RKO (cell line): ENCODE results near the gene LIG4.
"Not testable (repeated sequence)": the region's sequence is repeated elsewhere in the genome, so short reads cannot be mapped to it uniquely, and the experiment has no call there.

Experiments
- DNase-seq: peaks from one replicate; pipeline ENCODE4 v3.0.0-alpha.2; 2016; ENCODE audit warnings: low spot score

Gene LIG4

DNA sequence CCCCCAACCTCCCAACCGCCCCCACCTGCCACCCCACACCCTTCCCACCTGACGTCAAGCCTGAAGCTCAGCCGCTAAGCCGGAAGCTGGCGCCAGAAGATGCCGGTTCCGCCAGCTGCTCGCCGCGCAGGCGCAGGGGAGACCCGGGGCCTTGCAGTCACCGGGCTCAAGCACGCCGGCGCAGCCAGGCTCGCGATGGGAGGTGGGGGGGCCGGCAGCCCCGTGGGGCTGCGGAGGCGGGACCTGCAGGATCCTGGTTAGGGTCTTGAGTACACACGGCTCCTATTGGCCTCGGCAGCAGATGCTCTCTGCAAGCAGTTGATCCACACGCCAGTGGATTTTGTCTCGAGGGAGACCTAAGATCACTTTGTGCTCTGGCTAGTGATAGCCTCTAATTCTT is at the start of gene LIG4:
LIG4 (minus strand) TSS at position 101 of the 400 bp plus-strand sequence. CDS start 4,268 bp downstream, outside the sequence.
- peak; percentile 96 for DNase-seq

DNA sequence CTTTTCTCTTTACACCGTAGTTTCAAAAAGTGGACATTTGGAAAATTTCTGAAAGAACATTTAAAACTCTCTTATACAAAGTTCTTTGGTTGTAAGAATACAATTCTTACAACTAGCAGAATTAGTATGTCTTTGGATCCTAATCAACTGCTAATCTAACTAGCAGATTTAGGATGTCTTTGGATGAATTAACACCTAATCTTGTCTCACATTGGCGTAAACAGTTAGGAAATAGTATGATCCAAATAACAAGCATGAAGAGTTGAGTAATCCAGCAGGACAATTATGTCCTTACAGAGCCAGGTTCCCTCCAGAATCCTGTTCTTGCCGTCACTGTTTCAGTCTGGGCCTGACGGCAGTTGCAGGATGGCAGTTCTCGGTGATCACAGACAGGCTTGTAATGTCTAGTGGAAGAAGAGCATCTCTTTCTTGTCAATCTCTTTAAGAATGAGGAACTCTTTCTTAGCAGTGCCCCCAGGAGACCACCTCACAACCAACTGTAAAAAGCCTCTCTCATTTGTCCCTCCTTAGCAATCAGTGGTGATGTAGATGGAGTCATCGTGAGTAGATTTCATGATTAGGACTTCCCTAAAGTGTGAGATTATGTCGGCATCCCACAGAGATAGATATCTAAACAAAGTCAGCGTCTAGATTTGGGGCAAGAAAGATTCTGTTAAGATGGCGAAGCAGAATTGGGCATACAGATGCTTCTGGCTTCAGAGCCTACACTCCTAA is 48.5 kb upstream of the LIG4 start:
- no peak for DNase-seq

DNA sequence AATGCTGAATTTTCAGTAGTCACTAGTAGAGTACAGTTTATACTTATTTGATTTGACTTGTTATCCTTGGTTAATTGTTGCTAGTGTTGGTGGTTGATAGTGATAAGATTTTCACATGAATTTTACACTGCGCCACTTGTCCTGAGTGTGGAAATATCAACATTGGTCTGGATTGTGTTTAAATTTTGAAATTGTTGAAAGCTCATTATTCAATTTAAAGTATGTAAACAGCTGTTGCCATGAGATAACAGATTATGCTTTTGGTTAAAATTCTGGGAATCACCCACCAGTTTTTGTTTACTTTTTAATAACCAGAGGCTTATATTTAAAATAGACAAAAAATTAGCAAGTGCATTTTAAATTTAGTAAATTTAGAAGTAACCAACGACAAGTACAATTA is 41.9 kb upstream of the LIG4 start:
- DNase-seq, result no peak

DNA sequence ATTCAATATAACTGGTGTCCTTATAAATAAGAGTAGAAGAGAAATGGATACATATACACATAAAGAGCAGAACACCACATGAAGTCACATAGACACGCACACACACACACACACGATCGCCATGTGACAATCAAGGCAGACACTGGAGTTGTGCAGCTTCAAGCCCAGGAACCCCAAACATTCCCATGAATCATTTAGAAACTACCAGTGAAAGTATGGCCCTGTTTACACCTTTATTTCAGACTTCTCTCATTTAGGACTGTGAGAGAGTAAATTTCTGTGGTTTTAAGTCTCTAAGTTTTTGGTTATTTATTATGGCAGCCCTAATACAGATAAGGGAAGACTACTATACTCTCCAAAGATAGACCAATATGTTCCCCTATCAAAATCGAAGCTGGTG is 33.8 kb upstream of the LIG4 start:
- DNase-seq, result no peak

DNA sequence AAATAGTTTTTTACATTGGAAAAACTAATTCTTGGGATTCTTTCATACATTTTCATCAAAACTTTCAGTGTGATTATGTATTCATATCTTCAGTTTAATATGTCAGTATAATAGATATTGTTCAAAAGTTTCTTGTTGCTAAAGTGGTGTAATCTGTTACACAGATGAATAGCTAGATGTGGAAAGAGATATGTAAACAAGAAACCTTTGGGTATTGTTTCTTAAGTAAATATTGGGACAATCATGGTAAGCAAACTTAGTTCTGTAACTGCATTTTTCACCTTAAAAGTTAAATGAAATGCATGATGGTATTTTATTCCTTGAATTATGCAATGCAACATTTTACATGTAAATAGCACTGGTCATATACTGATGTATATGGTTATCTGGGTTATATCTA is 15.0 kb upstream of the LIG4 start:
- no peak for DNase-seq

DNA sequence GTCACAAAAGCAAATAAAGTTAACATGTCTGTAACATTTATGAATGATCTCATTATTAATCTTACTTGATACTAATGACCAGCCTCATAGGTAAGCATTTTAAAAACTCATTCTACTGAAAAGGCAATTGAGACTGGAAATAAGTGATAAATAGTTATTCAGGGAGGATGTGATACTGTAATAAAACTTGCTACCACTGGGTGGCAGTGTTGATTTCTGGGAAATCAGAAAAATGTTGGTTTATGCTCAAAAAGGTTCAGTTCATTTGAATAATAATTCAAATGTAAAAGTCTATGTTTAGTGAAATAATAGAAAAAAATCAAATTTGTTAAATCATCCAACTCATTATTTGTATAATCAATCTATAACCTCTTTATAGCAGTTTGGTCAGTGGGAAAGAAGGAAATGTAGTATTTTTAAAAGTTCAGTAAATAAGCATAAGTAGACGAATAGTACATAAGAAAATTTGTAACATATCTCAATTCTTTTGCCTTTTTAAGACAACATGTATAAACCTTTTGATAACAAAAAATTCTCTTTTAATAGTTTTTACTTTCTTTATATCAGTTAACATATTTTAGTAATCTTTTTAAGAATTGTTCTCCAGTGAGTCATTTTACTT is 12.4 kb upstream of the LIG4 start:
- peak; percentile 60 for DNase-seq

DNA sequence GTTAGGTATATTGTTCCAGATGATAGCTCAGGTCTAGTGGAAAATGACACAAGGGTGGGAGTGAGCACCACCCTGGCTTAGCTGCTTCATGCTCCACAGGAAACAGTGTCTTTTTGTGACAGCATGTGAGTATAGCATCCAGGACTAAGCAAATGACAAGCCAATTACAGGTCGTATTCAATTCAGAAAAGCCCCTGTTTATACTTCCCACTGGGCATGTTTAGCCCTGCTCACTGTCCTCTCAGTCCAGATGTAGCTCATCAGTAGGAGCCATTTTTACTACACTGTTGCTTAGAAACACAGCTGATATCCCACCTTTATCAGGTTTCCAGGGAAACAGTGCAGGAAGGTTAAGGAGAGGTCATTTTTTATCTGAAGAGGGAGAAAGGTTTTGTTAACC is 10.8 kb upstream of the LIG4 start:
- DNase-seq, result no peak

DNA sequence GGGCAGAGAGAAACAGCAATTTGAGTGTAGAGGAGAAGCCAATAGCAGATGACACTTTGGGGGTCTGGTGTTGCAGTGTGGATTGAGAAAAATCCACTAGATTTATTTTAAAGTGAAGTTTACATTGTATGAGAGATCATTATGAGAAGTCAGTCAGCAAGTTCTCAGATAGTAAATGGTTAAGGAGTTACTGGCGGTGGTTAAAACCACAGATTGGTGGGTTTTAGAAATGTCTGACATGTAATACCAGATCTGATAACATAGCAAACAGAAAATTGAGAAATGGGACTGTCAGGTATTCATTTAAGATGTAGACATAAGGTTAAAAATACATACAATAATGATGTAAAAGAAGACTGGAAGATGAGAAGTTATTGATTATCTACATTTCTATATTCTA is 10.1 kb upstream of the LIG4 start:
- no peak for DNase-seq

DNA sequence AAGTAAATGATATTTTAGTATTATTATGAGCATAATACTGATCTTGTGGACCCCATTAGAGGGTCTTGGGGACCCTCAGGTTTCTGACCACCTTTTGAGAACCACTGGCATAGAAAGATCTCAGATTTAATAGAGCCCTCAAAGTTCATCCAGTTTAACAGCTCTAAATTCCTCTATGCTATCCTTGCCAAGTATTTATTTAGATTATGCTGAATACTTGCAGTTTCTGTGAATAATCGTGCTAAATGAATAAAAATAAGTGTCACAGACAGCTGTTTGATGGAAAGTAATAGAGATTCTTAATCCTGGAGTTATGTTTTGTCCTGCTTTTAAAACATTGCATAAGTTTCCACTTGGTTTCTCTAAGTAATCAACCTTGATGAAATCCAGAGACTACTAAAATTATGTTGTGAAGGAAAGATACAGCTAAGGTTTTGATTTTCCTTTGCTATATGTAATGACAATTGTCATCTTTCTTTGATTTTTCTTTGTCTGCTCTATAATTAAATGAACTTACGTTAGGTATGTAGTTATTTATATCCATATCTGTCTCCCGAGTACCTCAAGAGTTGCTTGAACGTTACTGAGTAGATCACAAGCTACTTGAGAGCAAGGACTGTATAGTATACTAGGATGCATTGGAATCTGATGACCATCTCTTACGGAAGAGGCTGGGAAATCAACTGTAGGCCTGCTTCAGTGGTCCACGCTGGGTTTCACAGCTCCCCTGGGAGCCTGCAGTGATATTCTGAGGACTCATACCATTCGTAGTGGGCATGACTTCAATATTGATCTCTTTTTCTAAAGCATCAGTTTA is 8.6 kb upstream of the LIG4 start:
- DNase-seq, result no peak

DNA sequence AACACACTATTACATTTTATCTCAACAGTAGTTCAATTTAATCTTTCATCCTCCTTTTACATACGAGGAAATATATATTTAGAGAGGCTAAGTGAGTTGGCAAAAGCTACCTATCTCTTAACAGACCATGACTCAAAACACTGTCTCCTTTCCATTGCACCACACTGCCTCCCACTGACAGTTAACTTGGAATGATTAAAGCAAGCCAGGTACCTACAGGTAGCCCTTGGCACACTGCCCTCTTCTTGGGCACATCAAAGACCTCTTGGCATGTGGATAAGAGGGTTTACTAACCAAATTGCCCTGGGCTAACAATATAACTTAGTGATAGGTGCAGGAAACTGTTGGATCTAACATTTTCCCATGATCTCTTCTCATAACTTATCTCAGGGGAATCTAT is 4.7 kb upstream of the LIG4 start:
- DNase-seq, result no peak

DNA sequence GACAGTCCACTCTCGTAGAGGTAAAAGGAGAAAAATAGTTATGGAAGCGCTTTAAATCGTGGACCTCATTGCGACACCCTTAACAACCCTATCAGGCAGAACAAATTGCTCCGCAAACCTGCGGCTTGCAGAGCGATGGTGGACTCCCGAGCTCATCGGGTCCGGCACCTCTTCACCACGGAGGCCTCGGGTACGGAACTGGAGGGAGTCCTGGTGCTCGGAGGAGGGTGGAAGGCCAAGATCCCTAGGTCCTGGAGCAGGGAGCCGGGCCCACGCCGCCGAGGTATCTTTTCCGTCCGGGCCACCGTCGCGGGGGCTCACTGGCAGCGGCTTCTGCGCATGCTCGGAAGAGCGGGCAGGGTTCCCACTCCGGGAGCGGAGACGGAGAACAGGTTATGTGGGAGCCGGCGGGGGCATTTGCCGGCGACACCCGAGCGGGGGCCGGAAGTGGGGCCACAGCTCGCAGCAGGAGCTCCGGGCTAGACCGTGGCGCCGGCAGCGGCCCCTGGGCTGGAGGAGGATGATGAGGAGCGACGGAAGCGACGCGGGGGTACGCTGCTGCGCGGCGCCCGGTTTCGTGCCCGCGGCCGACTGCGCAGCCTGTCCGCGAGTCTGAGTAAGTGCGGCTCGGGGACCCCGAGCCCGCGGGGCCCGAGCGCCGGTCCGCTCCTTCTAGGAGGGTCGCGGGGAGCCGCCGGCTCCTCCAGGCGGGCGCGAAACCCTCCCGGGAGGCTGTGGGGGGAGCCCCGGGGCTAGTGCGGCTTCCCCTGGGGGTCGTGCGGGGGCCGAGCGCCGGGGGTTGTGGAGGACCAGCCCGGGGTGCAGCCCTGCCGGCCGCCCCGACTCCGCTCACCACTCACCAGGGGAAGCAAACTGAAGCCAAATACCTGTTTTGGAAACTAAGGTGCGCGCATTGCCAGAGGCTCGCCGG is 3.0 kb upstream of the LIG4 start, which contains the start of gene ABHD13:
ABHD13 (plus strand) TSS at position 349 of the 931 bp plus-strand sequence. CDS start 10,827 bp downstream, outside the sequence.
- DNase-seq, result peak; percentile 92

DNA sequence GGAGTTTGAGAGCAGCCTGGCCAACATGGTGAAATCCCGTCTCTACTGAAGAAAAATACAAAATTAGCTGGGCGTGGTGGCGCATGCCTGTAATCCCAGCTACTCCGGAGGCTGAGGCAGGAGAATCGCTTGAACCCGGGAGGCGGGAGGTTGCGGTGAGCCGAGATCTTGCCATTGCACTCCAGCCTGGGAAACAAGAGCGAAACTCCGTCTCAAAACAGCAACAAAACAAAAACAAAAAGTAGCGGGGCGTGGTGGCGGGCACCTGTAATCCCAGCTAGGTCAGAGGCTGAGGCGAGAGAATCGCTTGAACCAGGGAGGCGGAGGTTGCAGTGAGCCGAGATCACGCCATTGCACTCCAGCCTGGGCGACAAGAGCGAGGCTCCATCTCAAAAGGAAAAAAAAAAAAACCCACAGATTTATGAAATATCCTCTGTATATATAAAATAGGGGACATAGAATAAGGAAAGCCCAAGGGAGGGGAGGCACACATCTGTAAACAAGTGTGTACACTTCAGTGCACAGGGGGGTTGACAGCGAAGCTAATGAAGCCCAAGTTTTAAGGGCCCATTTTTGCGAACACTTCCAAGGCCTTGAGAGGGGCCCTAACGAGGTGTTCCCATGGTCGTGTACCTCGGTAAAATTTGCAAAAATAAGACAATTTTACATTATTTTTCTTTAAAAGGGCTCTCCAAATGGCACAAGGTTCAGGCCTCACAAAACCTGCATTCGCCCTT is 2.1 kb upstream of the LIG4 start:
- DNase-seq, result not testable (repeated sequence)

DNA sequence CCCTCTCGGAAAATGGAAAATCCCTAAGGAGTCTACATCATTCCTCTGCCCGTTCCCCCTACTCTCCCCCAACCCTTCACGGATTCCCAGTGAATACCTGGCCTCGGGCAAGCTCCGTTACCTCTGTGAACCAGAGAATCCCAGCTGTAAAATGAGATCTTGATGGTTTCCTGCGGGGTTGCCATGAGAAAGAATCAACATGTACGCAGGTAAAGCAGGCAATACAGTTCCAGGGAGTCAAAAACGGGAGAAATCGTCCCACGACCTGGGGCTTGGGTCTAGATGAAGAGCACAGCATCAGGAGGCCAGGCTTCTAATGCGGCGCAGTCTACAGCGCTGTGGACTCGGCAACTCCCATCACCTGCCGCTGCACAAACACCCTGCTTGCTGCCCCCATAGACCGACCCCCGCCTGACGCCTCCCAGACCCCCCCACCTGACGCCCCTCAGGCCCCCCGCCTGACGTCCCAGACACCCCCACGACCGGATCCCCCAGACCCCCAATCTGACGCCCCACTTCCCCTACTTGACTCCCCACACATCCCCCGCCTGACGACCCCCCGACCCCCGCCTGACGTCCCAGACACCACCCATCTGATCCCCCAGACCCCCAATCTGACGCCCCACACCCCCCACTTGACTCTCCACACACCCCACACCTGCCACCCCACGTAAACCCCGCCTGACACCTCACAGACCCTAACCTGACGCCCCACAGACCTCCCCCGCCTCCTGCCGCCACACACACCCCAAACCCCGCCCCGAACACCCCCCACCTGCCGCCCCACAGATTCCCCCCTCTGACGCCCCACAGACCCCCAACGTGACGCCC is 680 bp downstream of the LIG4 start:
- no peak for DNase-seq

DNA sequence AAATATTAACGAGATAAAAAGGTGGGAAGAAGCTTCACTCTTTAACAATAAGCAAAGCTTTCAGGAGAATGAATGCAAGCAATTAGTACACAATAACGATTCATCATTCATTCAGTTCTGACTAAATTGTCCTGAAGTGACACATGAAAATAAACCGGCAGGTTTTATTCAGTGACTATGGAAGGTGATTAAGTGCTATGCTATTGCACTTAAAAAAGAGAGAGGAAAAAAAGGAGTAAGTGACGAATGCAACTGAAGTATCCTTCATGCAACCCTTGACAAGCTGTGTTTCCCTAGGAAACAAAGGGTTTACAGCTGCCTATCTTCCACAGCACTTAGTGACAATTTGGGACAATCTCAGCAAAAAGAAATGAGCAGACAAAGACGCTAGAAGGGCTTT is 1.4 kb downstream of the LIG4 start:
- peak; percentile 94 for DNase-seq

DNA sequence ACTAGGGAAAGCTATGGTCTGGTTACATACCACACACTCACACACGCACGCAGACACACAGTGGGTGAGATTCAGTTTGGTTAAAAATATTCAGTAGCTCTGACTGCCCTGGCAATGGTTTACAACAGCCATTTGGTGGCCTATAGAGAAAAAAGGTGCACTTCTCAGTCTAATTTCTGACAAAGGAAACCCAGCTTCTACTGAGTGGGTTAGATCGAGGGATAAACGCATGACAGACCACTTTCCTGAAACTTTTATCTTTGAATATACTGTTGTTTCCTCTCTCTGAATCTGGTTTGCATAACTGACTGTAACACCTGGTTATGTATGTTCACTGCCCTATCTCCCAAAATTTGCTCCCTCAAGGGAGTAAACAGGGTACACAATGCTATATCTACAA is 2.5 kb downstream of the LIG4 start:
- DNase-seq, result no peak

DNA sequence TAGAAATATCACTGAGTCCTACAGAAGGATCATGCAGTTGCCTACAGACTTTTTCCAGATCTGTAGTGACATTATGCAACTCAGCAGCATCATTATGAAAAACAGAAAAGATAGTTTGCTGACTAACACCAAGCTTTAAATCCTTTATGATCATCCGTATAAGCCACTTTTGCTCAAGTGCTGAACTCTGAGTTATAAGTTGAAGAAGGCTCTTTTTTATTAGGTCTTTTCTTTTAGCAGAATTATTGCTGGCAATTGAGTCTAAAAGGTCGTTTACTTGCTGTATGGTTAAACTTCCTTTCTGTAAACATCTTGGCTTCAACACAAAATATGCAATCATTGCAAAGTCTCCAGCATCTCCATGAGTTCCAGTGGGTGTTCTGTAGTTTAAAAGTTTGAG is 4.8 kb downstream of the LIG4 start:
- DNase-seq, result no peak

DNA sequence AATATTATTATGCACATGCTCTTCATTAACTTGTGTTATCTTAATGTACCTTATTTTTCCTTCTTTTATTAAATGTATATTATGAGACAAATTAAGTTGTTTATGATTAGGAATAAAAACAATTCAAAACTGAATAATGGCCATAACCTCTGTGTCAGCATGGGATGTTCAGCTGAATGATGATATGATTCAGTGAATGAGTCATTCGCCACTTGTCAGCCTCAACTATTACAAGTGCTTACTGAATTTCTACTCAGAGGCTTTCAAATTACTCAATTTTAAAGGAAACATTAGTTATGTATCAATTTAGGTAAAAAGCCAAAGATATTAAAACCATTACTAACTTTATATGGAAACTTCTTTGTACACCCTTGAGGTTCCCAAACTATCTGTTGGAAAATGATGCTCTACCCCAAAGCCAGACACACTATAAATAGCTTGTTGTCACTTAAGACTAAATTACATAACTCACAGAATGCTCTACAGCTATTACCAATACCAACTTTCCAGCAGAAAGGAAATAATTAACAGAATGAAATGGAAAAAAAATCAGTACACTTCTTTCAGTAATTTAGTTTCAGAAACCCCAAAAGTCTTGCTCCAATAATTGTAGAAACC is 14.4 kb downstream of the LIG4 start:
- peak; percentile 82 for DNase-seq

DNA sequence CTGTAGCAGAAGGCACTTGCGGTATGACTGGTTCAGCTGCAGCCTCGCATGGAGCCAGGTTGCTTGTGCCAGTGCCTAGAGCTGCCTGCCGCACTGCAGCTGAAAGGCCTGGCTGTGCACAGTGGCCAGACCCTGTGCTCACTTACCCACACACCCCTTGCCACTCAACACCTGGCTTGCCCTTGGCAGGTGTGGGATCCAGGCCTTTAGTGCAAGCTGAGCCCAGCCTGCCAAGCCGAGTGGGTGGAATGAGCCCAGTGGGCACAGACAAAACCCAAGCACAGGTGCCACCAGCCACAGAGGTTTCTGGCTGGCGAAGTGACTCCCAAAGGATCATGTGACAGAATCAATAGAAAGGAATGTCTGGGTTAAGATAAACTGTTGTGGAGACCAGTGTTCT is 19.5 kb downstream of the LIG4 start:
- DNase-seq, result no peak

DNA sequence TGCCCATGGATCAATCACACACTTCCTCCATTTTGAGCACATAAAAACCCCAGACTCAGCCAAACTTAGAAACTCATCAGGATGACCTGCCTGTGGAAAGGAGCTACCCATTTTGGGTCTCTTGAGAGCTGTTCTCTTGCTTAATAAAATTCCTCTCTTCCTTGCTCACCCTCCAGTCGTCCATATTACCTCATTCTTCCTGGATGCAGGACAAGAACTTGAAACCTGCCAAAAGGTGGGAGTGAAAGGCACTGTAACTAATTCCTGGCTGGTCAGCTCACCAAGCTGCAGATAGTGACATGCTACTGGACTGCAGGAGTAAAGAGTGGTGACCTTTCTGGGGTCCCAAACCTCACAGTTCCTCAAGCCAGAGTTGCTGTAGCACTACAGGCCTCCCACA is 20.2 kb downstream of the LIG4 start:
- peak; percentile 13 for DNase-seq

DNA sequence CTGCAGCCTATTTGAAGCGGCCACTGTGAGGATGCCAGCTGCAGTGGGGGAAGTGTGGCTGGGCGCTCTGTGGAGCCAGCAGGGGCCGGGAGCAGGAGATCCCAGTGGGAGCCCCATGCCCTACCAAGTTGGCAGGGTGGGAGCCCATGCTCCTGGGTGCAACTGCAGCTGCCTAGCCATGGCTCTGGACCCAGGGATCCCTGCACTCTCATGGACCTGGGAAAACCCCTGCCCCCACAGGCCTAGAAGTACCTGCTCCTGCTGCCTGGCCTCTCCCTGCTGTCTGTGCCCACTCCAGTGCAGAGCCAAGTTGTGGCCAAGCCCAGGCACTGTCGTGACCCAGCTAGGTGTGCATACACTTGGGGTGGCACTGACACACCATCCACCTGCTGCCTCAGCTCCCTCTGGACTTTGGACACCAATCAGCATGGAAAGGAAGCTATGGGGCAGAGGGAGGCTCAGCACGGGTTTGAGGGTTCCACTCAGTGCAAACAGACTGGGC is 20.9 kb downstream of the LIG4 start:
- DNase-seq, result no peak
